ENCODE results near the gene SUPT4H1. TPM values are rescaled to one million over a fixed set of nuclear protein-coding genes. Genes with fewer than 3 reads are reported as not detected.

The SUPT4H1 gene
- total RNA-seq, 1 experiment from 2014 or later = 100.0 TPM

GRCh38 chr17:58333736-58334207 lies 18.2 kb downstream of the SUPT4H1 start:
- Histone ChIP-seq H3K27ac (ENCODE audit: low read length) (no peak overlapping the region), H3K36me3 (ENCODE audit: low read depth, low read length) (no peaks in the 10 kb centered on the region), H3K9ac (ENCODE audit: low read length) (no peak overlapping the region), H3F3A (ENCODE audit: low read length, unreplicated experiment) (no peaks in the 10 kb centered on the region), H3K4me1 (ENCODE audit: insufficient read depth, low read length) (peaks cover 6% of the 10 kb centered on the region; the same call in 1 of the 2 replicates), H4K20me1 (ENCODE audit: low read length) (no peaks in the 10 kb centered on the region), H3K4me3 (ENCODE audit: low read length) (no peak overlapping the region), H3K9me3 (ENCODE audit: low read length) (no peaks in the 10 kb centered on the region), H3K27me3 (ENCODE audit: low read length) (no peaks in the 10 kb centered on the region), H3K4me2 (ENCODE audit: low read length) (no peak overlapping the region), H3K9me2 (replicated peaks; ENCODE audit: low read length) (no peaks in the 10 kb centered on the region), H2AFZ (ENCODE audit: low read length) (no peak overlapping the region), H3K79me2 (ENCODE audit: low read length) (no peaks in the 10 kb centered on the region)
- no peak for TF ChIP-seq EZH2 (IDR thresholded peaks at IDR 0.05; ENCODE audit: low read length, unreplicated experiment)
- TF ChIP-seq CTCF (conservative IDR thresholded peaks at IDR 0.05; ENCODE audit: low read depth, low read length) = no peak
- no peak for TF ChIP-seq EZH2phosphoT487 (IDR thresholded peaks at IDR 0.05; ENCODE audit: borderline replicate concordance, low read length)
- no TSS peak for BruUV-seq (replicated peaks)
- ATAC-seq (no peak), DNase-seq (no peak)
- intact Hi-C loops (cut with micrococcal nuclease) = no loop called here
- POLR2A ChIA-PET (ENCODE audit: unreplicated experiment) = no interaction called here
- CTCF ChIA-PET = no interaction called here

- DNase-seq (no peak), ATAC-seq (no peak)
- TF ChIP-seq CTCF (conservative IDR thresholded peaks at IDR 0.05; ENCODE audit: low read depth, low read length) = no peak
- TF ChIP-seq EZH2 (IDR thresholded peaks at IDR 0.05; ENCODE audit: low read length, unreplicated experiment) = no peak
- TF ChIP-seq EZH2phosphoT487 (IDR thresholded peaks at IDR 0.05; ENCODE audit: borderline replicate concordance, low read length) = no peak
- Histone ChIP-seq H3K4me1 (ENCODE audit: insufficient read depth, low read length) (peaks cover 6% of the 10 kb centered on the region; the same call in 1 of the 2 replicates), H2AFZ (ENCODE audit: low read length) (no peak overlapping the region), H3K9me3 (ENCODE audit: low read length) (no peaks in the 10 kb centered on the region), H3K27me3 (ENCODE audit: low read length) (no peaks in the 10 kb centered on the region), H3K36me3 (ENCODE audit: low read depth, low read length) (no peaks in the 10 kb centered on the region), H3F3A (ENCODE audit: low read length, unreplicated experiment) (no peaks in the 10 kb centered on the region), H3K4me3 (ENCODE audit: low read length) (no peak overlapping the region), H3K27ac (ENCODE audit: low read length) (no peak overlapping the region), H4K20me1 (ENCODE audit: low read length) (no peaks in the 10 kb centered on the region), H3K9me2 (replicated peaks; ENCODE audit: low read length) (no peaks in the 10 kb centered on the region), H3K9ac (ENCODE audit: low read length) (no peak overlapping the region), H3K4me2 (ENCODE audit: low read length) (no peak overlapping the region), H3K79me2 (ENCODE audit: low read length) (no peaks in the 10 kb centered on the region)
- intact Hi-C loops (cut with micrococcal nuclease) = no loop called here
- ChIA-PET CTCF (no interaction called here), POLR2A (ENCODE audit: unreplicated experiment) (no interaction called here)
- no TSS peak for BruUV-seq (replicated peaks)
Observed at GRCh38 chr17:58332778-58333735, 18.9 kb downstream of the SUPT4H1 start.

Measured in PC-3 (cell line).